ELF-1 (cell line): ENCODE measurements around the gene SMARCD2.
"Not testable (repeated sequence)": the region's sequence is repeated elsewhere in the genome, so short reads cannot be mapped to it uniquely, and the experiment has no call there.

Experiments
- DNase-seq: peaks from one replicate; pipeline ENCODE4 v3.0.0-alpha.2; 2016; ENCODE audit warnings: low read depth, low spot score

The SMARCD2 gene

GRCh38 chr17:63842540-63843386, at the start of gene SMARCD2:
Gene SMARCD2, minus strand, starts transcription at chr17:63842685. Its CDS starts 11 bp downstream, at chr17:63842674.
- peak; percentile 99 for DNase-seq

DNA sequence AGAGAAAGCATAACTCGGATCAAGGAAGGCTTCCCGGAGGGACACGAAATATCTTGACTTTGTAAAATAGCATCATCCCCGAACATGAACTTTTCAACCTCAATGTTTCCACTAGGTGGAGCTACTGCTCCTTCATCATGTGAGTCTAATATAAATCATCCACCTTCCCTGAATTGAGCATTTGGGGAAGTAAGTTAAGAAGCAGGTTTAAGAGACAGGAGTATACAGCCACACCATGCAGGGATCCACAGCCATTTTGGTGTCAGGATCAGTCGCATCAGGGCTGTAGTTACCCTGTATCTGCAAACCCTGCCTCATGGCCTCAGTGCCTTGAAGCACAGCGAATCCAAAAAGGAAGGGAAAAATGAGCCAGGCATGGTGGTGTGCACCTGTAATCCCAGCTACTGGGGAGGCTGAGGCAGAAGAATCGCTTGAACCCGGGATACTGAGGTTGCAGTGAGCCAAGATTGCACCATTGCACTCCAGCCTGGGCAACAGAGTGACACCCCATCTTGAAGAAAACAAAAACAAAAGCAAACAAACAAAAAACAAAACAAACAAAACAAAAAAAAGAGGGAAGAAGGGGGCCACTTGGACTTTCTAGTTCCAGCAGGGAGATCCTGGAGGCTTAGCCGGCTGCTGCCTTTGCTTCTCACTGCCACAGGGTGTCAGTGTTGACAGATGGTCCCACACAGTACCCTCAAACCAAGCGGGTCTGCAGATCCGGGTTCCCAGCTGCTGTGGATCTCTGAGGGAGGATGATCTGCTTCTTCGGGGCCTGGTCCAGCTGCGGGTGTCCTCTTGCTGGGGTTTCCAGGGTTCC, 46.8 kb upstream of the SMARCD2 start:
- peak; percentile 47 for DNase-seq

GRCh38 chr17:63885119-63885518, 42.6 kb upstream of the SMARCD2 start:
- DNase-seq = not testable (repeated sequence)

DNA sequence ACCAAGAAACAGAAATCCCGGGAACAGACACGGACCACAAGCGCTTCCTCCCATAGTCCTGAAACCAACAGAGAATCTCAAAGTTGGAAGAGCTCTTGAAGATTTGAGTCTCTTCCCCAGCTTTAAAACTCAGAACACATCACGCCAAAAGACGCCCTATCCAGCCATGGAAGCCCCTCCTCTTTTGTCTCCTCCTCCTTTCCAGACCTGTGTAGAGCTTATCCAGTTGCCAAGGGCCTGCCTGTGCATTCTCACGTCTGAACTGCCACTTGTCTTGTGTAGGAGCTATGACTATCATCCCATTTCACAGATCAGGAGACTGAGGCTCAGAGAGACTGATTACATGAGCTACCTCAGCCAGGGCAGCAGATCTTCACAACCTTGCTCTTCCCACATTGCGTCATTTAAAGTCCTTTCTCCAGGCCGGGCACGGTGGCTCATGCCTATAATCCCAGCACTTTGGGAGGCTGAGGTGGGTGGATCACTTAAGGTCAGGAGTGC, 40.2 kb upstream of the SMARCD2 start:
- not testable (repeated sequence) for DNase-seq

DNA sequence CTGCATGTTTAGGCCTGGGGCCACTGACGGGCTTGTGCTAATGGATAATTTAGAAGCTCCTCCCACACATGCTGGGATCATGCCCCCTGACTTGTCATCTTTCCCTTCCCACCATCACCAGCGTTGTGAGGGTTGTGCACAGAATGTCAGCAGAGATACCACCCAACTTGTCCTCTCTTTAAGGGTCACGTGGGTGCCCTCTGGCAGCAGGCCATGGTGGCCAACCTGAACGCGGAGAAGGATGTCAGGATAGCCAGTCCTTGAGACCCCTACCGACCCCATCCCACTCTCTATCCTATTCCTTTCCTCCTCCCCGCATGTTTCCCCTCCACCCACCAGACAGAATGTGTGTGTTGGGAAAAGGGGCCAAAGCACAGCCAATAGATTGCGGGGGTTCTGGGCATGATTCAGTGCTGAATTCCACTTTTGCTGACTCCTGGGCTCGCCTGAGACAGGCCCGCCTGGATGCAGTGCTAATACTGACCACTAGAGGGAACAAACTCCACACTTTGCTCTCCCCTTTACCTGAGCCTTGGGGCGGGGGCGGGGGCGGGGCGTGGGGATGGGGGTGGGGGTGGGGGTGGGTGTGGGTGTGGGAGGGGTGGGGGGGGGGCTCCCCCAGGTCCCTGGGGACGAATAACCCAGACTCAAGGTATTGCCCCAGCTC, 39.6 kb upstream of the SMARCD2 start, which contains the start of gene GH2:
GH2 (minus strand) TSS at position 10 of the 667 bp plus-strand sequence. CDS start 143 bp downstream, outside the sequence.
- DNase-seq = peak; percentile 82

DNA sequence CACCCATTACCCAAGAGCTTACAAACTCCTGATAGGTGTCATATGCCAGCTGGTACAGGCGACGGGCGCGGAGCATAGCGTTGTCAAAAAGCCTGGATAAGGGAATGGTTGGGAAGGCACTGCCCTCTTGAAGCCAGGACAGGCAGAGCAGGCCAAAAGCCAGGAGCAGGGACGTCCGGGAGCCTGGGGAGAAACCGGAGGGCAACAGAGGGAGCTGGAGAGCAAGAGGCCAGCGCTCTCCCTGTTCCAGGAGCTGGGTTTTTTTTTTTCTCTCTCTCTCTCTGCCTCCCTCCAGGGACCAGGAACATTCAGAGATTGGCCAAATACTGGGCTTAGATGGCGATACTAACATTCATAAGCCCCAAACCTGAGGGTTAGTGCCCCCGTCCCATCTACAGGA, 38.9 kb upstream of the SMARCD2 start:
- DNase-seq = peak; percentile 88

GRCh38 chr17:63880706-63881105, 38.2 kb upstream of the SMARCD2 start:
- no peak for DNase-seq

DNA sequence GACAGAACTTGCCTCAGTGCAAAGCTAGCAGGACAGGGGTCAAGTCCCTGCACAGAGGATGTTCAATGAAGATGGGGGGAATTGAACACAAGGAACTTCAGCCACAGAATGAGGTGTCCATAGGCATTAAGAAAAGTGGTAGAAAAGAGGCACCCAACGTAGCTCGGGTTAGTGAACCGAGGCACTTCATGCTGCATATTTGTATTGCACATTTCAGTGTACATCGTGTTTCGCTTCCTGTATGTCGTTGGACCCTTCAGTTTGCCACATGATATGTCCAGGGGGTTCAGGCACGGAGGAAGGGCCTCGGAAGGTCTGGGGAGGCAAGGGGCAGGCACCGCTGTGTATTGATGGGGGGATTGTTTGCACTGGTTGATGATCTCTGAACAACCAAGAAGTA, 35.9 kb upstream of the SMARCD2 start:
- not testable (repeated sequence) for DNase-seq

DNA sequence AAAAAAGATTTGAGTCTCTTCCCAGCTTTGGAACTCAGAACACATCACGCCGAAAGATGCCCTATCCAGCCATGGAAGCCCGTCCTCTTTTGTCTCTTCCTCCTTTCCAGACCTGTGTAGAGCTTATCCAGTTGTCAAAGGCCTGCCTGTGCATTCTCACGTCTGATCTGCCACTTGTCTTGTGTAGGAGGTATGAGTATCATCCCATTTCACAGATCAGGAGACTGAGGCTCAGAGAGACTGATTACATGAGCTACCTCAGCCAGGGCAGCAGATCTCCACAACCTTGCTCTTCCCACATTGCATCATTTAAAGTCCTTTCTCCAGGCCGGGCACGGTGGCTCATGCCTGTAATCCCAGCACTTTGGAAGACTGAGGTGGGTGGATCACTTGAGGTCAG, 32.2 kb upstream of the SMARCD2 start:
- DNase-seq = not testable (repeated sequence)

GRCh38 chr17:63874061-63874626, 31.7 kb upstream of the SMARCD2 start:
- DNase-seq = not testable (repeated sequence)

DNA sequence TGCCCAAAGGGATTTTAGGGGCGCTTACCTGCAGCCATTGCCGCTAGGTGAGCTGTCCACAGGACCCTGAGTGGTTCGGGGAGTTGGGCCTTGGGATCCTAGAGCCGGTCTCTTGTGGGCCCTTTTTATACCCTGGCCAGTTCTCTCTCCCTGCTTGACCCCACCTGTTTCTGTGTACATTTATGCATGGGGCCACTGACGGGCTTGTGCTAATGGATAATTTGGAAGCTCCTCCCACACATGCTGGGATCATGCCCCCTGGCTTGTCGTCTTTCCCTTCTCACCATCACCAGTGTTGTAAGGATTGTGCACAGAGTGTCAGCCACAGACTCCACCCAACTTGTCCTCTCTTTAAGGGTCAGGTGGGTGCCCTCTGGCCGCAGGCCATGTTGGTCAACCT, 31.1 kb upstream of the SMARCD2 start, which contains the start of gene CSH2:
CSH2 (minus strand) TSS at position 101 of the 400 bp plus-strand sequence; CDS start at position 38, 63 bp downstream.
- DNase-seq = not testable (repeated sequence)

DNA sequence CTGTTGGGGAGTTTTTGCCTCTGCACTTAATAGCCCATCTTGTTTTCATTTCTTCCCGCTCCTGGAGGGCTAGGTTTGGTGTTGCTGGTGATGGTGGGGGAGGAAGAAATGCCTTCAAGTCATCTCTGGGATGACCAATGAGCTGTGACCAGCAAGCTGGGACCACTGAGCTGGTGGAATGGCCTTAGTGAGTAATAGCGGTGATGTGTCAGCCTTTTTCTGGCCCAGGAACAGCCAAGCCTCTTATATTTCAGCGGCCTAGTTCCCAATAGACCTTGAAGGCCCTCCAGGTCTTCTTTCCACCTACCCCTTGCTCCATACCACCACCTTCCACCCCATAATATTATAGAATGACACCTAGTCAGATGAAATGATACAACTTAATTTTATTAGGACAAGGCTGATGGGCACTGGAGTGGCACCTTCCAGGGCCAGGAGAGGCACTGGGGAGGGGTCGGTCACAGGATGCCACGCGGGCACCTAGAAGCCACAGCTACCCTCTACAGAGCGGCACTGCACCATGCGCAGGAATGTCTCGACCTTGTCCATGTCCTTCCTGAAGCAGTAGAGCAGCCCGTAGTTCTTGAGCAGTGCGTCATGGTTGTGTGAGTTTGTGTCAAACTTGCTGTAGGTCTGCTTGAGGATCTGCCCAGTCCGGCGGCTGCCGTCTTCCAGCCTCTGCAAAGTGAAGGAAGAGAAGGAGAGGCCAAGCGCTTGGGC, 29.3 kb upstream of the SMARCD2 start:
- not testable (repeated sequence) for DNase-seq

GRCh38 chr17:63870292-63870665, 27.8 kb upstream of the SMARCD2 start:
- not testable (repeated sequence) for DNase-seq

DNA sequence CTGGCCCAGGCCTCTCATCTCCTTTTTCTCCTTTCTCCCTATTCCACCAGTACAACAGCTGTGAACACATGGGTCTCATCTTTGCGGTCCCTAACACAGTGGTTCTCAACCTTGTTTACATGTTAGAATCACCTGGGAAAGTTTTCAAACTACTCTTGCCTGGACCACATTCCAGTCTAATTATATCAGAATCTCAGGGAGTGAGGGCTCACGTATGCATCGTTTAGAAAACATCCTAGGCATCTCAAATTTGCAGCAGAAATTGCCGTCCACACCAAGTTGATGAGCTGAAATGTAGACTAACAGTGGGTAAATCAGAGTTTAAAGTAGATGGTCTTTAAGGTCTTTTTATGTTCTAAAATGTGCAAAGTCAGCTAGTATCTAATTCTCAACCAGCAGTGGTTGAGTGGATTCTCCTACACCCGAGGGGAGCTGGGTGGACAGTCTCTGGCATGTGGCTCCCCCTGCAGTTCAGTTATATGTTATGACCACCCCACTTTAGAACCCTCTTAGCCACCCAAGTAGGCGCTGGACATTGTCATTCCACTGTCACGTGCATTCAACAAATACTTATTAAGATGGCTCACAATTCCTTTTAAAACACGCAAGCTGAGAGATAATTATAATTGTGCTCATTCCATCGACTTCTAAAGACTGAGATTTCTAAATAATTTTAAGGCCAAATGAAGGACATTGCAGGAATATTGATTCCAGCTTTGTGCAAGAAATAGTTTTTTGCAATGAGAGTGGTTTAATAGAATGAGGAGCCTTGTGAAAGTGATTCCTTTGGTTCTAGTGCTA, 27.2 kb upstream of the SMARCD2 start:
- not testable (repeated sequence) for DNase-seq

GRCh38 chr17:63866625-63867024, 24.1 kb upstream of the SMARCD2 start:
- DNase-seq = not testable (repeated sequence)

DNA sequence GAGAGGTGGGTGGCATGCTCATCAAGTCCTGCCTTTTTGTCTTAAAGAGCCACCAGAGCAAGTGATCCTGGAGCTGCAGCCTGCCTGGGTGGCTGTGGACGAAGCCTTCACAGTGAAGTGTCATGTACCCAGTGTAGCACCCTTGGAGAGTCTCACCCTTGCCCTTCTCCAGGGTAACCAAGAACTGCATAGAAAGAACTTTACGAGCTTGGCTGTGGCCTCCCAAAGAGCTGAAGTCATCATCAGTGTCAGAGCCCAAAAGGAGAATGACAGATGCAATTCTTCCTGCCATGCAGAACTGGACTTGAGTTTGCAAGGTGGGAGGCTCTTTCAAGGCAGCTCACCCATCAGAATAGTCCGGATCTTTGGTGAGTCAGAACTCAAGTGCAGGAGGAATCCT, 16.8 kb upstream of the SMARCD2 start:
- DNase-seq = no peak

DNA sequence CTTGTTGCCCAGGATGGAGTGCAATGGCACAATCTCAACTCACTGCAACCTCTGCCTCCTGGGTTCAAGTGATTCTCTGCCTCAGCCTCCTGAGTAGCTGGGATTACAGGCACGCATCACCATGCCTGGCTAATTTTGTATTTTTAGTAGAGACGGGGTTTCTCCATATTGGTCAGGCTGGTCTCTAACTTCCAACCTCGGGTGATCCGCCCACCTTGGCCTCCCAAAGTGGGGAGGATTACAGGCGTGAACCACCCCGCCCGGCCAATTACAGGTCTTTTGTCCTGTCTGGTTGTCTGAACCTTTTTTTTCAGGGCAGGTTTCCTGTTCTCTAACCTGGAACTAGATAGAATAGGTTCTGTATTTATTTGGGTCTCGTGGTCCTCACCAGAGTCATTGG, 13.9 kb upstream of the SMARCD2 start:
- not testable (repeated sequence) for DNase-seq

GRCh38 chr17:63855185-63855584, 12.7 kb upstream of the SMARCD2 start:
- no peak for DNase-seq

- no peak for DNase-seq
These were observed 12.2 kb upstream of the SMARCD2 start for GRCh38 chr17:63854709-63855108.

DNA sequence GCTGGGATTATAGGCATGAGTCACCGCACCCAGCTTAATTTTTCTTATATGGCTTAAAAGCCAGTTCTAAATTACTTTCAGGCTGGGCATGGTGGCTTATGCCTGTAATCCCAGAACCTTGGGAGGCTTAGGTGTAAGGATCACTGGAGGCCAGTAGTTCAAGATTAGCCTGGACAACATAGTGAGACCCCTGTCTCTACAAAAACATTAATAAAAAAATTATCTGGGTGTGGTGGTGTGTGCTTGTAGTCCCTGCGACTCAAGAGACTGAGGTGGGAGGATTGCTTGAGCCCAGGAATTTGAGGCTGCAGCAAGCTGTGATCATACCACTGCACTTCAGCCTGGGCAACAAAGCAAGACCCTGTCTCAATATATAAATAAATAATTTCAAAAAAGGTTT, 10.8 kb upstream of the SMARCD2 start:
- DNase-seq = no peak
